HS-27A (cell line): ENCODE results near the gene CREB3L2.

Experiments used
- DNase-seq: peaks from one replicate; pipeline ENCODE4 v3.0.0-alpha.2; 2012; ENCODE audit warnings: low read depth, missing footprints

Gene CREB3L2

DNA sequence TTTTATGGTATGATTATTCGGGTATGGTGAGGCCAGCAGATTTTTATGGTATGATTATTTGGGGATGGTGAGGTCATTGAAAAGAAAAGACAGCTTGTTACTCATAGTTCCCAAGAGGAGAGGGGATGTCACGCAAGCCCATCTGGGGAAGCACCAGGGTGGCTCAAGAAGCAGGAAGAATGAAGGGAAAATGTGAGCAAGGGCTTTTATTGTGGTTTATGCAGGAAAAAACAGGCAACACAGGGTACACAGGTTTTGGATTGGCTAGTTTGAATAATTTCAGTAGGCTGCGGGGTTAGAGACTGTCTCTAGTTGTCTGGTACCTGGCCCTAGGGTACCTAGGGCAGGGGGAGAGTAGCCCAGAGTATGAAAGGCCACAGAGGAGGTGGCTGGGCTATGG, 128.4 kb downstream of the CREB3L2 start:
- no peak for DNase-seq

DNA sequence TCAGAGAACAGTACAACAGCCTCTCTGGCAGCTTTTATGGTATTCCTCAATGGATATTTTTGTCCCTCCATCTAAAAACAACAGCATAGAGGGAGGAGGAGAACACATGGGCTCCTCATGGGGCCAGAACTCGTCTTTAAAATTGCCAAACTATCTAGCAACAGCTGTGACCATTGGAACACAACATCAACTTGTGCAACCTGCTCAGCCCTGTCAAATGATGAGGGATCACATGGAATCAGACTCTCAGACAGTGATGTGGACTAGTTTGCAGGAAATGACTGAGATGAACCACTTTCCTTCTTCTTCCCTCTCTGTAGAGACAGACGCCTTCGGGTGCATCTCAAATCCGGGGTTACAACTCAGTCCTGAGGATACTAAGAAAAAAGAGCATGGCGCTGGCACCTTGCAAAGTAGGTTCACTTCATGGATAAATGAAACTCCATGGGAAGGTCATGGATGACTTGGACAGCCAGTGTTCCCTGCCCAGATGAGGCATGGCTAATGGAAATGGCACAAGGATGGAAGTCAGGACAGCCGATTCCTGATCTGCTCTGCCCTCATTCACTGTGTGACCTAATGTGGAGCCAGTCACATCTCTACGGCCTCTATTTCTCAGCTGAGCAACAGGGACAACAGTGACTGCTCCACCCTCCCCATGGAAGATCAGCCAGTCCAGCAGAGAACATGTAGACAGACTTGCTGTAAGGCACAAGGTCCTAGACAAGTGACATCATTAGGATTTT, 130.5 kb downstream of the CREB3L2 start:
- no peak for DNase-seq

DNA sequence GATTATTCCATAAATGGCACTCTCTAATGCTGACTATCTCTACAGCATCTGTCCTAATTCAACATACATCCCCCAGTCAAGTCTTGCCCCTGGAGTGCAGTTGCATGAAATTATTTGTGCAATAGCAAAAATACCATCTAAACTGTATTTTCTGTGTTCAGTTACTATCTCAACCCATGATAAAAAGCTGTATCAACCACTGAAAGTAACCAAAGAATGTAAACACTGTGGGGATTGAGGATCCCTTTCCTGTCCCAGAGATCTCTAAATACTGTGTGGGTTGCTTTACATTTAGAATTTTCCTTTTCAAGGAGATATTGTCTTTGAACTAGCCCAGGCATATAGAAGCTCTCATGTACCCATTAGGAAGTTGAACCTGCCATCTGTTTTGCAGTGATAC, 131.2 kb downstream of the CREB3L2 start:
- no peak for DNase-seq

DNA sequence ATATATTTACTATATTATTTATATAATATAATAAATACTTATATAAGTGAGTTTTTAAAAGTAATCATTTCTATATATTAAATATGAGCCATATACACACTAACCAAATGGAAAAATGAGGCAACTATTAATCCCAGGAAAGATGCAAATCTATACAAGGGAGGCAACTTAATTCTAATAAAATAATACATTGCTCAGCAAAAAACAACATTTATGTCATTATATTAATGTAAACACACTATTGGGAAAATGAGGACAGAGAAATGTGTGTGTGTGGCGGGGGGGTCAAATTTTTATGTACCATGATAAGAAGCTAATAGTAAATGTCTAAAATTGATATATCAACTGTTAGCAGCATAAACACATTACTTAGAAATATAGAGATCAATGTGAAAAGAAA, 131.8 kb downstream of the CREB3L2 start:
- DNase-seq: no peak

DNA sequence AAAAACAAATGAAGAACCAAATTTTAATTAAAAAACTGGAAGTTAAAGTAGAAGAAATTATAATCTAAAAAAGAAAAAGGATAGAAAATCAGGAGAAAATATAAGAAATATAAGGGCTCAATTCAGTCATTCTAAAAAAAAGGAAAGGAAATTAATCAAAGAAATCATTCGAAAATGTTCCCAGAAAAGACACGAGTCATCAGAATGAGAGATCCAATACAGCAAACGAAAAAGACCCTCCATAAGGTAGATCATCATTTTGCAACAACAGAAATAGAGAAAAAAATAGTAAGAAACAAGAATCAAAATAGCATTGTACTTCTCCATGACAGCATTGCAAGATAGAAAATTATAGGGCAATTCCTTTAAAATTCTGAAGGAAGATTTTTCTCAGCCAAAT, 132.6 kb downstream of the CREB3L2 start:
- DNase-seq: no peak

DNA sequence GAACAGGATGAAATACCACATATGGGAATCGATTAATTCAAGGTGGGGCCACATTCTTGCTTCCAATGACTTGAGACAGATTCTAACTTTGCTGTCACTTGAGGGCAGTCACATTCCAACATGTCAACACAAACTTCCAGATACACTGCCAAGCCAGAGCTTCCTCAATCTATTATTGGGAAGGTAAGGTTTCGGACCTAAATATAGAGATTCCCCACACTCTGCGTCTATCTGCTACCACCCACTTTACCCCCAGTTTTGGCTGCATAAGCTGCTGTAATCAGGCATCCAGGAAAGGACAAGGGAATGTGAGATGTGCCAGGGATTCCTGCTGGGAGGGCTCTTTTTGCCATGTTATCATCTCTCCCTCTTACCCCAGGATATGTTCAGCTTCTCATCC, 134.6 kb downstream of the CREB3L2 start:
- DNase-seq: no peak

DNA sequence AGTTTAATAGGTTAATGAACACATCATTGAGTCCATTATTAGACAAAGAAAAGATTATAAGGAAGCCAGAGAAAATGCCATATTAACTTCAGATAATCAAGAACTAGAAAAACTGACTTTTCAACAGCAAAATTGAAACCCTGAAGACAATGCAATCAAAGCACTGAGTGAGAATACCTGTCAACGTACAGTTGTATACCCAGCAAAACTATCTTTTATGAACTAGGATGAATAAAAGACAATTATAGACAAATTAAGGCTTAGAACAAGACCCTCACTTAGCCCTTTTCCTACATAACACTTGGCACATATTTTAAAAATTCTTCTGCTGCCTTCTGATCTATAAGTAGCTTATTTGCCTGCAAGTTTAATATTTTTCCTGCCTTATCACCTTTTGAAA, 136.1 kb downstream of the CREB3L2 start:
- DNase-seq: no peak

DNA sequence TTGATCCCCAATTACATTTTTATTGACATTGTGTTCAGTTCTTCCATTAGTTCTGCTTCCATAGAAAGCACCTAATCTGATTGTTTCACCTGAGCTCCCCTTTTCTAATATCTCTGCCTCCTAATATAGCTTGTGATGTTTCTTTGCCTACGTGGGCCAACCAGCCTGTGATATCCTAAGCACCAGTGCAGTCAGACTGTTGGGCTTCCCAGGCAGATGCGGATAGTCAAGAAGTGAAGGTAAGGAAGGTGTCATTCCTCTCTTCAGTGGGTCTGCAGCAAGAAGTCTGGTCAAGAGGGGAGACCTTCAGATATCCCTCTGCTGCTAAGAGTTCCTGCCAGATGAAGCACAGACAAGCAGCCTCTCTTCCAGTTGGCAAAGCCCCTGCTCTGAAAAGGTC, 138.9 kb downstream of the CREB3L2 start:
- DNase-seq: no peak

DNA sequence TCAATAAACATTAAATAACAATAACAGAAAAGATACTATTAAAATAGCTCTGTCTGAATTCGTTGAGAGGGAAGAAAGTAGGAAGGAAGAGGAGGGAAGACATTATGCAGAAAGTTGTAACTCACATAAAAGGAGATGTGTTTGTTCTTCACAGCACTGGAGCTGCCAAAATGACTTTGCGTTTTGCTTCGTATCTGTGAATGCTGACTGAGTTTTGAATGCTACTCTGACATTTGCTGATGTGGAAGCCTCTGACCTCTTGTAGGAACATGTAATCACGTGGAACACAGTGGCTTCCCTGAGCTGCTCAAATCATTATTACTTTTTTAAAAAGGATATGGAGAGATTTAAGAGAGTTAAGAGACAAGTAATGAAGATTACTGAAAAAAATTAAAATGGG, 139.5 kb downstream of the CREB3L2 start:
- DNase-seq: no peak

DNA sequence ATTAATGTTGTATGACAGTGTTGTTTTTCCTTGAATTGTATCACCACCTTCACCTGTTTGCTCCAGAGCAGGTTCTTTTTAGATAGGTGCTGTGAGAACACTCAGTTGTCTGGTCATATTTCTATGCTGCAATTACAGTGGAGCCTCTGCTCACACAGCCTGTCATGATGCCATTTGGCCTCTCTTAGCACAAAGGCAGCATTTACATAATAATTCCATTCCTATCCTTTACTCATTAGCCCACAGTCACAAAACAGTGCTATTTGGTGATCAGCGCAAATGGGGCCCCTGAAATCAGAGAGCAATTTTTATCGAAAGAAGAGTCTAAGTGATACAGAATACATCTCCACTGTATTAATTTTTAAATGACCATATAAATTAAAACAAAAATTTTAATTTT, 141.3 kb downstream of the CREB3L2 start:
- DNase-seq: no peak

DNA sequence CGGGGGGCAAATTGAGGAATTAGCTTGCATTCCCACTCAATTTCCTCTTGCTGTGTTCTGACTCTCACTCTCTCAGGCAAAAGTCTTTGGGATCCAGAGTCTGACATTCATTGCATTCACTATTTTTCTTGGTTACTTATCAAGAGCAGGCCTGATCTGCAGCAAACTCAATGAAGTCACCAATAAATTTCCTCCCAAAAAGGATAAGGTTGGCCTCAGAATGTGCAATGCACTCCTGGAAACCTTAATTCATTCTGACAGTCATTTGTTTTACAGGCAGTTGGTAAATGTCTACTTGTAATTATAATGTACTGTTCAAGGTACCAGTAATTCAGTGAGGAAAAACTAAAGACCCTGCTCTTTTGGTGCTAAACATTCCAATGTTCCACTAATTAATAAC, 148.8 kb downstream of the CREB3L2 start:
- no peak for DNase-seq

DNA sequence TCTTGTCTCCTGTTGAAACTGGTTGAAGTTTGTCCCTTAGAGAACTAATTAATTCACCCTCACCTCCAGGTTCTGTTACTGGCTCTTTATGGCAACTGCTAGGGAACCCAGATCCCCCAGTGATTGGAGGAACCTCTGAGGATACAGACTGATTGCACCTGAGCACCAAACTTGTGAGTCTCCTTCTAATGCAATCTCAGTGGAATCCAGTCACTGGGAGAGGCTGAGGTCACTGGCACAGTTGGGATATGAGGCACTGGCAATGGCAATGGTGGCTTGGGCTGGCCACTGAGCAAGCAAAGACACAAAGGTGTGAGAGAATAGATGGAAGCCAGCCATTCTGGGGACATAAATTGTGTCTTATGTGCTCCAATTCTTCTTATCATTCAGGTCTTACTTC, 149.8 kb downstream of the CREB3L2 start:
- no peak for DNase-seq

DNA sequence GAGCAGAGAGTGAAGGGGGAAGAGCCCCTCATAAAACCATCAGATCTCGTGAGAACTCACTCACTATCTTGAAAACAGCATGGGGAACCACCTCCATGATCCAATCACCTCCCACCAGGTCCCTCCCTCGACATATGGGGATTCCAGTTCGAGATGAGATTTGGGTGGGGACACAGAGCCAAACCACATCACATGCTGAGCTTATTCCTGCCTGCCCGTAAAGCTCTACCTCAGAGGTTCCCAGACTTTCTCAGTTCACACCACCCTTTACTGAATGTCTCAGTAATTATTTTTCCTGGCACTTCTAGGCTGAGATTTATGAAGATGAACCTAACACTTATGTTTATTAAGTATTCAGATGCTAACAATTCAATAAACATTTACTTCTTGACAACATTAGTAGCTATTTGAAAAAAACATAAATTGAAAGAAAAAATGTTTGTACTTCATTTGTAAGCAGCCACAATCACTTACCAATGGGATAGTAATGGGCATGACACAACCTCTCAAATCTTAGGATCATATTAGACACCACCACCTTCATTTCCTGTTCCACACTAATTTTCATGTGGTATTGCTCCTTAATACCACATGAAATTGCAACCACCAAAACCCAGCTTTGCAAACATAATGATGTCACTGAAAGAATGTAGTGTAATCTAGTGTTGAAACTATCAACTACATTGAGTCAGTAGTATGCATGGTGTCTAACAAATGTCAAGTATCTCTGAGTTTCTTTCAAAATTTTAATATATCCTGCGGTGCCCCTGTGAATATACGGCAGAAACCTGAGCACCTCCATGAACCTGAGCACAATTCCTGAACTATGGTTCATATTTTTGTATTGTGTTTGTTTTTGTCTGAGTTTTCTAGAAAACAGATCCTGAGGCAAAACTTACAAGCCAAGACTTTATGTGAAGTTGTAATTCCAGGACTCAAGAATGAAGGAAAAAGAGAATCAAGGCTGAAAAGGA, 150.6 kb downstream of the CREB3L2 start:
- DNase-seq: no peak

DNA sequence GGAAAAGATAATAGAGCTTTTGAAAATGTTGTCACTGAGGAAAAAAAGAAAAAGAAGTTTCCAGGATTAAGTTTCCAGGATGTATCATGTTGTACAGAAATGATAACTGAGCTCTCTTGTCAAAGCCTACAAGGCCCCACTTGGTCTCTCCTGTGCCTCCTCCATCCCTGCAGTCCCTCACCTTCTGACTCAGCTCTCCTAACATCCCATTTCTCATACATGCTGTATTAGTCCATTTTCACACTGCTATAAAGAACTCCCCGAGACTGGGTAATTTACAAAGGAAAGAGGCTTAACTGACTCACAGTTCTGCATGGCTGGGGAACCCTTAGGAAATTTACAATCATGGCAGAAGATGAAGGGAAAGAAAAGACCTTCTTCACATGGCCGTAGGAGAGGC, 151.3 kb downstream of the CREB3L2 start:
- no peak for DNase-seq

DNA sequence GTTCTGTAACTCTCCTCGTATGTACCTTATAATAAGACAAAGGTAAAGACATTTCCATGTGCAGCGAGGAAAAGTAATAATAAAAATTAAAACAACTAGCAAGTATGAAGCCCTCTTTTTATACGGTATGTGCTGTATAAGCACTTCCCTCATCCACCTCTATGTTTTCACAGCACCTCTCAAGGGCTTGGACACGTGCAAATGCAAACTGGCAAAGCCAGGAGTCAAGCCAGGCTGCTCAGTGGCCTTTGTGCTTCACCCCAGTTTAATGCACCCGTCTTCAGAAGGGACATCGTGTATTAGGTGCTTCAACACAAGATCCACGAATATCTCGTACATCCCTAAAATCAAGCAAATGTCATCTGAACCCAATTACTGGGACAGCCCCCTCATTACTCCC, 153.8 kb downstream of the CREB3L2 start:
- DNase-seq: no peak

DNA sequence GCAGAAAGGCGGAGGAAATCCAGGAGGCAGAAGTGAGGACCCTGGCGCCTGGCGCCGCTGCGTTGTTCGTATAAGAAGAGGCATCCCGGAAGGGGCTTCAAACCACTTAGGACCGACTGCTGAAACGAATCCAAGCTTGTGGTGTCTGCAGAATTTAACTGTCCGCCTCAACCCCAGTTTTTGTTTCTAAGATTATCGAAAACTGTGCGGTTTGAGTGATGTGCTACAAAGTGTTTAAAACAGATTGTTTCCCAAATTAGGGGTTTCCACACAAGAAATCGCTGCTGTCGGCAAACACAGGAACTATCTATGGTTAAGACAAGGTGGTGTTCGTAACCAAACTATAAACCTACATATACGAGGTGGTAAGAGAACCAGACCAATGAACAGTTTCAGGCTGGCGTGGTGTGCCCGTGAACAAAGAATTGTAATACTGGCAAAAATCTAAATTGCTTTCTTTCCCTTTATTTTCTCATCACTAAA, 154.3 kb downstream of the CREB3L2 start:
- DNase-seq: no peak

DNA sequence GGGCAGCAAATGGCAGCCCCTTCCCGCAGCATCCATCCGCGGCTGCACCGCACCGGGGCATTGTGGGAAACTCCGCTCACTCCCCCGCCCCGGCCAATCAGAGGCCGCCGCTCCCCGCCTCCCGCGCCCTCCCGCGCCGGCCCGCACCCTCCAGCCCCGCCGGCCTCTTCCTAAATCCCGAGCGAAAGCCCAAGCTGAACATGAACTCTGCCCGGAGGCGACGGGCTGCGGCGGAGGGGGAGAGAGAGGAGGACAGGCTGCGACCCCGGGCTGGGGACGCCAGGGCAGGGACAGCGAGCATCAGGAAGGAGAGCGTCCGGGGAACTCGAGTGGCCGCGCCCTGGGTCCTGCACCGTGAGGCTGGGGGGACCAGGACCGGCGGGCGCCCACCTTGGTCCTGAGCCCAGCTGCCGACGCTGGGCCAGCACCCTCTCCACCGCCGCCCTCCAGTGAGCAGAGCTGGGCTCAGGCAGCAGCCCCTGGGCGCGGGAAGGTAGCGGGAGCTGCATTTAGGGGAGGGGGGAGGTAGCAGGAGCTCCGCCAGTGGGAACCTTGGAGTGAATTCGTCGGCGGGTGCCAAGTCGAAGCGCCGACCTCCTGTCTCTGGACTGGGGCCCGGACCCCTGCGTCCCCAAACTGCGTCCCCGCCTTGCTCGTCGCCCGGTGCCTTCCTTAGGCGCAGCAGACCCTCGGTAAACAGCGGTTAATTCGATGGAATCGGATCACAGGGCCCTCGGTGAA, 154.9 kb downstream of the CREB3L2 start, which contains the start of gene DGKI:
Gene DGKI (minus strand): TSS at position 148 of the 741 bp plus-strand sequence.
- DNase-seq: no peak

DNA sequence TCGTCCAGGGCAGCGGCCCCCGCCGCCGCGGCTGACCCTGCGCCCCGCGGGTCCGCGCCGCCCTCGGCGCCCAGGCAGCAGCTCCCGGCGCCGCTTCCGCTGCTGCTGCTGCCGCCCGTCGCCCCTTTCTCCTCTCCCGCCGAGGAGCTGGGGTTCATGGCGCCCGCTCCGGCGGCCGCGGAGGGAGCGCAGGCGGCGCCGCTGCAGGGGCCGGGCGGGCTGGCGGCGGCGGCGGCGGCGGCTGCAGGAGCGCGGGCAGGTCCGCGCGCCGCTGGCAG, 155.4 kb downstream of the CREB3L2 start:
- no peak for DNase-seq

DNA sequence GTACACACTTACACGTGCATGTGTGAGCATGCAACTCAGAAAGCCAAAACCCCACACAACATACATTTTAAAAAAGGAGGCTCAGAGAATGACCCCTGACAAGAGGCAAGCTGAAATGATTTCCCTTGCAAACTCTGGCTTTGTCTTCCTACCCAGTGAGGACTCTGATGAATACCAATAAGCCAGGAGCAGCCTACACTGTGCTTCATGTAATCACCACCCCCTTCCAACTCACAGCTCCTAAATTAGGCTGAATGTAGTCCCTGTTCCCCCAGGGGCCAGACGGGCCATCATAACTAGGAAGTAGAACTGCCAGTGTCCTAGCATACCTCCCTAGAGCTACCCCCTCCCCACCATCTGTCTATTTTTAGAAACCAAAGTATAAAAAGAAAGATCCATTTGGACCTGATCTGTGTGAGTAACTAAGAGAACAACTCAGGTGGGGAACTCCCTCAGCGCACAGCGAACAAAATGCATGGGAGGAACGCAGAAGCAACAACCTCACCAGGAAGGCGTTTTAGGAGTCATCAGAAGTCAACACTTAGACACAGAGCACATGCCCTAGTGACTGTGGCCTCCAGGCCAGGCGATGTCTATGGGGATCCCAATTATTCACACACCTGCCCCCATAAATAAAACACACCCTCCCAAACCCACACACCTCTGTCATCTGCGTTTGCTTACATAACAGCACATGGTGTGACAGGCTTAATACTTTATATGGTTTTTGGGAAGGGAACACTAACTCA, 157.0 kb downstream of the CREB3L2 start:
- no peak for DNase-seq

DNA sequence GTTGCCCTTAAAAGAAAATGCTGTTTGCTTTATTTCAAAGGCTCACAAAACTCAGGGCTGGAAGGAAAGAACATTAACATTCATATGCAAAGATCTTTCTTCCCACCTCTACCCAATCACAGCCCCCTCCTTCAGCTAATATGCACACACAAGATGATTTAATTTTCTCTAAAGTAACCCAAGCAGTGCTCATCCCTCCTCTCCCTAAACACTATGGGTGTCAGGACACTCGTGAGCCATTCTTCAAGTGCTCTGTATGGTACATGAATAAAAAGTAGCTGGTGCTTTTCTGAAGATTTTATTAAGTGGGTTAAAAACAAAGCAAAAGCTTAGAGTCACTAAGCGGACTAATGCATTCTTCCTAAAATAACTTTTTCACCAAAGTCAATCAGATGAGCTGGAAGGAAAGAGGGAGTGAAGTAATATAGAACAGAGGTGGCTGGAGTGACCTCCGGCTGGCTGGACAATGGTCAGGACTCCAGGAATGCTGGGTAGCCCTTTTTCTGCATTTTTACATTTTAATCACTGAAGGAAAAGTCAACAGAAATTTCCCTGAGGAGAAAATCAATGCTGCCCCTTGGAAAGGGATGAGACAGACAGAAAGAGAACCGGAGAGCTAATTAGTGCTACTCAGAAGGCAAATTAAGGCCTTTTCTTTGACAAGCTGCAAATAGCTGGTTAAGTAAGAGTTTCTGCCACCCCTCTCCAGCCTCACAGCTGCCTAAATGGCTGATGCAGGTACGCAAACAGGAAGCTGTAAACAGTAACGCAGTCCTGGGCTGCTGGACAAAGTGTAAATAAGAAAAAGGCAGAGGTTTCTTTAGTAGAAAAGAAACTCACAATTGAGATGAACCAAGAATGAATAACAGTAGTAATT, 161.7 kb downstream of the CREB3L2 start:
- no peak for DNase-seq
